HG02610 (cell line): ENCODE results near the gene SPAG16.

Source experiments
- ATAC-seq: cut with Tn5 transposase; IDR thresholded peaks from one replicate; pipeline ENCODE4 v1.9.1; 2021; ENCODE audit warnings: mild to moderate bottlenecking, moderate library complexity; ENCODE audit not compliant: unreplicated experiment

SPAG16 gene

GRCh38 chr2:214232271-214232670 lies 948.0 kb downstream of the SPAG16 start:
- ATAC-seq, result no peak

DNA sequence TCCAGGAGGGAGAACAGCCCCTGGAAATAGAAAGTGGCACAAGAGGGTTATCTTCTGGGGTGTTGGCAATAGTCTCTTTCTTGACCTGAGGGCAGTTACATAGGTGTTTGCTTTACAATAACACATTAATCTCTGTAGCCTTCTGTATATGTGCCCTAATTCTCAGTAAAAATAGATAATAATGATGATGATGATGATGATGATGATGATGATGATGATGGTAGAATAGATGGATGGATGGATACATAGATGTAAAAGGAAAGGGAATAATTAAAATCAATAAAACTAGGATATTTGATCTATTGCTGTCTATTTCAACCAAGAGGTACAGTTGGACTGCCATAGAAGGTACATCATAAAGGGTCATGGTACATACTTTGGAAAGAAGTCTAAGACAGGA lies 948.9 kb downstream of the SPAG16 start:
- no peak for ATAC-seq

- ATAC-seq, result no peak
These were observed 958.5 kb downstream of the SPAG16 start for GRCh38 chr2:214242797-214243196.

DNA sequence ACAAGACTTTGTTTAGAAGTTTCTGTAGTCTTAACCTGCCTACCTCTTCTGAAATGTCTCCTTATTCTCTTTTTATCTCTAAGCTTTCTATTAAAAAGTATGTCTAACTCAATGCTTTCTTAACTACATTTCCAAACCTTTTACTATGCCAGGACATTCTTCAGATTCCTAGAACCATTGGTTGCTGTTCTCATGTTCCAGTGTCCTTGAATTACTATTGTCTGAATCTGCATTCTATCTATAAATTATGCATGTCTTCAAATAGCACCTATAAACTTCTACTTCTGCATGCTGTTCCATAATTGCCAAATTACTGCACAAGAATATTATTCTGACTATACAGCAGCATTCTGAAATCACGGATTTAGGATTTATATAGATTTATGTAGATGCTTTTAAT lies 960.6 kb downstream of the SPAG16 start:
- no peak for ATAC-seq

DNA sequence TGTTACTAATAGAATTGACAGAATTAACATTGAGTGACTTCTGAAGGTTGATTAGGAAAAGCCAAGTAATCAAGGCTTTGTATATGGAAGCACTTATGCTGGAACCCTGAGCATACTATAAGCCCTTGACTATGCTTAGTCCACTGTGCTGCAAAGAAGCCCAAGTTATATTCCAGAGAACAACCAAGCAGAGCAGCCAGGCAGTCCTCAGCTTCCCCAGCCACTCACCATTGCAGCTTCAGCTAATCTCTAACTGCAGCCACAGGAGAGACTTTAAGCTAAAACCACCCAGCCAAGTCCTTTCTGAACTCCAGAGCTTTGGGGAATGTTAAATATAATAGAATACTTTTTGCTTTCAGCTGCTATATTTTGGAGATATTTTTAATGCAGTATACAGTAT lies 962.2 kb downstream of the SPAG16 start:
- no peak for ATAC-seq

DNA sequence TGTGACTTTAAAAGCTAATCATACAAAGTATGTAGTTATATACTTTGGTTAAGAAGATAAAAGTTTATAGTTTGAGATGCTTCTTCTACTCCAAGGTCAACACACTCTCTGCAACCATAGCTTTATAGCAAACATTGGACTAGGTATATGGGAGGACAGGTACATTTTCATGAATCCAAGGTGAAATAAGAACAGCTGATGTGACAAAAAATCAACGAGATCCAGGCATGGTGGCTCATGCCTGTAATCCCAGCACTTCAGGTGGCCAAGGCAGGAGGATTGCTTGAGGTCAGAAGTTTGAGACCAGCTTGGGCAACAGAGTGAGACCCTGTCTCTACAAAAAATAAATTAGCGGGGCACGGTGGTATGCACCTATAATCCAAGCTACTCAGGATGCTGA lies 963.3 kb downstream of the SPAG16 start:
- no peak for ATAC-seq

DNA sequence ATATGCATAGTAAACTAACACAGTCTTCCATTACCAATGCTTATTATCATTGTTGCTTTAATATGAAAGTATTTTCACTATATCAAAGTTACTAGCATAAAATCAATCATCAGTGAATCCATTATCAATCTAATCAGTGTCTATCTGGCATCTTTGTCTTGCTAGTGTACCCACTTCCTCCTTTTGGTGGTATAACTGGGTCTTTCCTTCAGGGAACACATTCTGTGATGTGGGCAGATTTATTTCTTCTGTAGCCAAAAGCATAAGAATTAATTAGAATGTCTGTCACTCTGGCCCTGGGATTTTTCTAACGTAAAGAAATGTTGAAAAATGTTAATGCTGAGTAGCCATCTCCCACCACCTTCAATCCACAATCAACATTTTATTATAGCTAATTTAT lies 970.8 kb downstream of the SPAG16 start:
- ATAC-seq, result no peak

GRCh38 chr2:214261683-214262082 lies 977.4 kb downstream of the SPAG16 start:
- no peak for ATAC-seq

GRCh38 chr2:214264171-214264570 lies 979.9 kb downstream of the SPAG16 start:
- no peak for ATAC-seq

- ATAC-seq, result no peak
These were observed 981.8 kb downstream of the SPAG16 start for GRCh38 chr2:214265991-214266489.

DNA sequence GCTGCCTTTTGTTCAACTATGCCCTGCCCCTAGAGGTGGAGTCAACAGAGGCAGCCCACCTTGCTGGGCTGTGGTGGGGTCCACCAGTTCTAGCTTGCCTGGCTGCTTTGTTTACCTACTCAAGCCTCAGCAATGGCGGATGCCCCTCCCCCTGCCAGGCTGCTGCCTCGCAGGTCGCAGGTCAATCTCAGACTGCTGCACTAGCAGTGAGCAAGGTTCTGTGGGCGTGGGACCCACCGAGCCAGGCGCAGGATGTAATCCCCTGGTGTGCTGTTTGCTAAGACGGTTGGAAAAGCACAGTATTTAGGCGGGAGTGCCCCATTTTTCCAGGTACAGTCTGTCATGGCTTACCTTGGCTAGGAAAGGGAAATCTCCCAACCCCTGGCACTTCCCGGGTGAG lies 993.6 kb downstream of the SPAG16 start:
- no peak for ATAC-seq

- ATAC-seq, result no peak
These were observed 1001.7 kb downstream of the SPAG16 start for GRCh38 chr2:214286011-214286410.

GRCh38 chr2:214293593-214293992 lies 1009.3 kb downstream of the SPAG16 start:
- ATAC-seq, result no peak

- ATAC-seq, result no peak
These were observed 1010.2 kb downstream of the SPAG16 start for GRCh38 chr2:214294426-214294825.

DNA sequence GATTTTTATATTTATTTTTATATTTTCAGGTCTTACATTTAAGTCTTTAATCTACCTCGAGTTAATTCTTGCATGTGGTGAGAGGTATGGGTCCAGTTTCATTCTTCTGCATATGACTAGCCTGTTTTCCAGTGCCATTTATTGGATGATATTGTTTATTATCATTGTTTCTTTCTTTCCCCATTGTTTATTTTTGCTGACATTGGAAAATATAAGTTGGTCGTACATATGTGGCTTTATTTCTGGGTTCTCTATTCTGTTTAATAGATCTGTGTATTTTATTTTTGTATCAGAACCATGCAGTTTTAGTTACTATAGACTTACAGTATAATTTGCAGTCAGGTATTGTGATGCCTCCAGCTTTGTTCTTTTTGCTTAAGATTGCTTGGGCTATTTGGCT lies 1013.2 kb downstream of the SPAG16 start:
- ATAC-seq, result no peak

GRCh38 chr2:214310319-214310718 lies 1026.1 kb downstream of the SPAG16 start:
- peak; percentile 66 for ATAC-seq

DNA sequence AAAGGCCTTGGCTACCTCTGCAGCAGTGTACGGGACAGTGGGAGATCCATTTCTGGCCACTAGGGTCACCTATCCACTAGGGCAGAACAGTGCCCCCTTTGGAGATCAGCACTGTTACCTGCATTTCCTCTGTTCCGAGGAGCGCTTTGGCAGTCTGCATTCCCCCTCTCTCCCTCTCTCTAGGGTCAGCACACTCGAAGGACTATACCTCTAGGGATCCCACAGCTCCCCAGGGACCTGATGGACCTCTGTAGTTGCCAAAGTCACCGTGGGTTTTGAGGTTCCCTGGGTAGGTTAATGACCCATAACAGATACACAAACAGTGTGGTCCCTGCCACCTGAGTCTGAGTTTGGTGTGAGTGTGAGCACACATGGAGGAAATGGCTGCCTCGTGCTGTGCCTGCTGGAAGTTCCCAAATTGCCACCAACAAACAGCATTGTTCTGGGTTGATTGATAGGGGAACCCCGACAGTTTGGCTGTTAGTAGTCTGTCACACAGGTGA lies 1026.8 kb downstream of the SPAG16 start:
- no peak for ATAC-seq

DNA sequence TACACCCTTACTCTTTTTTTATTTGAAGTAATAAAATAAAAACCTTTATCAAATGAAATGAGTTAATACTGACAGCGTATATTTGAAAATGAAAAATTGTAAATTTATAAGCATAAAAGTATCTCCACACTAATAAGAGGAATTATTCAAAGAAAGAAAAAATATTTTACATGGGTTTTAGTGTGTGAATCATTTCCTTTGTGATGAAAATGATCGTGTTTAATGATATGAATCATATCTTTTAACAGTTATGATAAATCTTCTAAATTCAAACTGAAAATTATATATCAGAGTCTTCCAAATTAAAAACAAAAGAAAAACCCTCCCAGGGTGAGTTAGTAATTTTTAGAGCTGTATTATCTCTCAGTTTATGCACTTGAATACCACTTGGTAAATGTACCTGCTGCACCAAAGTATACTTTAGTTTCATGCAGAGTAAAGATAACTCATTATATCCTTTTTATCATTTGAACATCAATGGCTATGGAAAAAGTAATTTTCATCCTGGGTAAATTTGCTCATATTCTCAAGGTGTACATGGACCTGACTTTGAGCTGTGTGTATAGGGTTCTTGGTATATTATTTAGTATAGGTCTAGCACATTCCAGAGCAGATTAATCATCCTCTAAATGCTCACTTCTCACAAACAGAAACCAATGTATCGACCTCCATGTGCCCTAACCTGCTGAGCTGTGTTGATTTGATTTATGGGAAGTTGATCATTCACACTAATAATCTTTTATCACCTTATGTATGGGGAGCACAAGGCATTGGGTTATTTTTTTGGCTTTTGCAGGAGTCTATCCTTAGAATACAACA lies 1027.9 kb downstream of the SPAG16 start:
- ATAC-seq, result no peak

- no peak for ATAC-seq
These were observed 1031.1 kb downstream of the SPAG16 start for GRCh38 chr2:214315324-214315723.

GRCh38 chr2:214320211-214320610 lies 1035.9 kb downstream of the SPAG16 start:
- ATAC-seq, result no peak

GRCh38 chr2:214322662-214323061 lies 1038.4 kb downstream of the SPAG16 start:
- ATAC-seq, result no peak

DNA sequence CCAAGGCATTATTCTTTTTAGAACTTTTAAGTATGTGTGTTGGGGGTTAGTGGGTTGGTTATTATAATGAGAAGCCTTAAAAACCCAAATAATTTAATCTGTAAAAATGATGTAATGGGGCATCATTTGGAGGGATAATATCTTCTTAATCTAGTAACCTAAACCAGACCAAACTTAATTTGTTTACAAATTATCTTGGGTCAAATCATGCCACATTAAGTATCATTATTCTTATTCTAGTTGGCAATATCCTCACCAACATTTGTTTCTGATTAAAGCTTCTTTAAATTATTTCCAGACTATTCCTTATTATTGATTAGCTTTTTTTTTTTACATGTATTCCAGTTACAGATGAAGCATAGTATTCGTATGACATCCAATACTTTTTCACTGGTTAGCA lies 1041.1 kb downstream of the SPAG16 start:
- ATAC-seq, result no peak

DNA sequence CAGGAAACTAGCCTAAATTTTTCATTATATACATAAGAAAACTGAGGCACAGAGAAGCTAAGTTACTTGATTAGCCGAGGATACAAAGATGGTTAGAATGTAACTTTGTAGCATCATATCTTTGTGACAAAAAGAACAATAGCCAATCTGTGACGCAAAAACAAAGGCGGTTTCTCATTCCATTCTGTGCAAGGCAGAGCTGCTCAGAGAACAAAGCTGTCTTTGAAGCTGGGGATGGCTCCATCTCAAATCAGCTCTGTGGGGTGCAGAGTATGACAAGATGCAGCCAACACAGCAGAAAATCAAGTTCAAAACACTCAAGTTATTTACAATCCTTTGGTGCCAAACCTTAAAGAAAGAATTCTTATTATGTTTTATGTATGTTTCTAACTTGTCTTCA lies 1044.7 kb downstream of the SPAG16 start:
- no peak for ATAC-seq
